ENCODE data around the gene DACT2.

GRCh38 chr6:168281826-168282225, 37.8 kb downstream of the DACT2 start:
- TF ChIP-seq CTCF (IDR thresholded peaks at IDR 0.05) (no peak), ZFX (IDR thresholded peaks at IDR 0.05; ENCODE audit: borderline replicate concordance) (no peak)
